T-helper 22 cell (primary cell): ENCODE data around the gene TMEM147.

Experiments used
- DNase-seq: peaks from one replicate; pipeline ENCODE4 v3.0.0-alpha.2; 2020; ENCODE audit warnings: low read depth

TMEM147 gene, protein sequence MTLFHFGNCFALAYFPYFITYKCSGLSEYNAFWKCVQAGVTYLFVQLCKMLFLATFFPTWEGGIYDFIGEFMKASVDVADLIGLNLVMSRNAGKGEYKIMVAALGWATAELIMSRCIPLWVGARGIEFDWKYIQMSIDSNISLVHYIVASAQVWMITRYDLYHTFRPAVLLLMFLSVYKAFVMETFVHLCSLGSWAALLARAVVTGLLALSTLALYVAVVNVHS

DNA sequence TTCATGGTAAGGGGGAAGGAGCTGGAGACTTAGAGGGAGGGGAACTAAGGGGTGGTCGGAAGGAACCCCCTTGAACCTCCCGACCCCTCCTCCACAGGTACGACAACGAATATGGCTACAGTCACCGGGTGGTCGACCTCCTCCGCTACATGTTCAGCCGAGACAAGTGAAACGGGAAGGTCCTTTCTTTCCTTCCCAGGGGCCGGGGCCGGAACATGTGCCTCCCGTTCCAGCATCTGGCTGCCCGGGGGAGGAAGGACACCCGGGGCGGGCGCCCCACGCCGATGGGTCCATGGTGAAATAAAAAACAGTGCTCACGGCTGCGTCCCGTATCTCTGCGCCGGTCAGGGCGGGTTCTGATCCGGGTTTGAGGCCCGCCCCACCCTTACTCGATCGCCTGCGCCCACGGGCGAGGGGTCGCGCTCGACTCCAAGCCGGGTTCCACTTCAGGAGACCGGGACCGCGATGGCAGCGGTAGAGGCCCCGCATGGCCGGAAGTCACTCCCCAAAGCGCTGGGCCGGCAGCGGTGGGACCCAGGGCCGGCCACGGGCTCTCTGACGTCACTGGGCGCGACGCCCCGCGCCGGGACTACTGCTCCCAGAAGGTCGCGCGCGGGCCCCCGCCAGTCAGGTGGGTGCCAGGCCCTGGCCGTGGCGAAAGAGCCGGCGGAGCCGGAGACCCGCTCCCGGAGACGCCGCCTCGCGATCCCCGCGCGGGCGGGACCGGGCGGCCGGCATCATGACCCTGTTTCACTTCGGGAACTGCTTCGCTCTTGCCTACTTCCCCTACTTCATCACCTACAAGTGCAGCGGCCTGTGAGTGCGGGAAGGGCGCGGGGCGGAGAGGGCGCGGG lies at the start of gene TMEM147:
TSS of gene TMEM147 (plus strand) at position 626 of the 854 bp plus-strand sequence. CDS start at position 740, 114 bp downstream.
- DNase-seq: peak; percentile 55

DNA sequence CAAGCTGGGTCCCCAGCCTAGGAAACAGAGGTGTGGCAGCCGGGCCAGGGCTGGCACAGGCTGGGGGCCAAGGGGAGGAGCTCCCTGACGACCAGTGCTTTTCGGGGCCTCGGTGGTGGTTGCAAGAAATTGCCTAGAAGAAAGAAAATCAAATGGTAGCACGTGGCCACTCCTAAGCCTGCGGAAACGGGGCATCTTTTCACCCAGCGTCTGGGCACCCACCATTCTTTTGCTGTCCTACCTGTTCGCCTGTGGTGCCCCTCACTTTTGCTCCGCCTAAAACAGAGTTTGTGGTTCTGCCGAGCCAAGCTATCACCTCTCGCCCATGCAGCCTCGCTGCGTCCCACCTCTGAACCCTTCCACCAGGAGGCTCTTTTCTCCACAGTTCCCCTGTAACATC lies 48.0 kb upstream of the TMEM147 start:
- no peak for DNase-seq

DNA sequence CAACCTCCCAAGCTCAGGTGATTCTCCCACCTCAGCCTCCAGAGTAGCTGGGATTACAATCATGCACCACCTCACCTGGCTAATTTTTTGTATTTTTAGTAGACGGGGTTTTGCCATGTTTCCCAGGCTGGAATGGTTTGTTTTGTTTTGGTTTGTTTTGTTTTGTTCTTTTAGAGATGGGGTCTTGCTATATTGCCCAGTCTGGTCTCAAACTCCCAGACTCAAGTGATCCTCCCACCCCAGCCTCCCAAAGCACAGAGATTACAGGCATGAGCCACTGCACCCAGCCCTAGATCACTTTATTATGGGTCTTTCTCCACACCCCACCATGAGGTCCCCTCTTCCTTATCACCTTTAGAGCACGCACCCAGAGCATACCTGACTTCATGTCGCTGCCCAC lies 47.2 kb upstream of the TMEM147 start:
- no peak for DNase-seq

DNA sequence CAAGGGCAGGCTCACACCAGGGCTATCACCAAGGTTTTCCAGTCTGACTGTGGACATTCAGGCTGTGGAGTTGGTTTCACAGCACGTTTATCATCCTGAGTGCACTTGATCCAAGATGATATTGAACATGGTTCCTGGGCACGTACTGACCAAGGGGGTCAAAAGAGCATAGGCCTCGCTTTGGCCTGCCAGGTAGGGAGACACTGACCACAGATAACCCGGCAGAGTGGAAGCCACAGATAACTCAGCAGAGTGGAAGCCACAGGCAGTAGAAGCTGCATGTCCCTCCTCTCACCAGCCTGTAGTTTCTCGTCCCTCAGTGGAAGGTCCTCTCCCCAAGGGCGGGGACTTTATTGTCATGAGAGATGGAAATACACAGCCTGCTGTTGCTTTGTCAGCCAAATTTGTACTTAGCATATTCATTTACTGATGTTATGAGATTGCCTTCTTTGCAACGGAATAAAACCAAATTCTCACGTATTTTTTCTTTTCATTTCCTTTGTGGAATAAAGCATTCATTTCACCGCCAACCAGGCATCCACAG lies 46.4 kb upstream of the TMEM147 start:
- DNase-seq: no peak

DNA sequence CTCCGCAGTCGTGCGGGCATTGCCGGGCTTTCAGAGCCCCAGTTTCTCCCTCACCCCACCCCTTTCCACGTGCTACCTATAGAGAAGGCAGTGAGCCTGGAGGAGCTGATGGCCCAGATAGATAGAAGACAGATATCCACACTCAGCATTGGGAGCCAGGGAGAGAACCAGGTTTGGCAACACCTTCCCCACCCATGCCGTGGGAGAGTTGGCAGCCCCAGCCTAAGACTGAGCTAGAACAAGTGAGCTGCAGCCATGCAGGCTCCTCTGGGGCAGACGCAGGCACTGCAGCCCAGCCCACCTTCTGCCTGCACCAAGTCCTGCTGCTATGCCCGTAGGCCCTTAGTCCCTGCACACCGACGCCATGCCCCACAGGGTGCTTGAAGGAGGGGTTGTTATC lies 44.8 kb upstream of the TMEM147 start:
- DNase-seq: no peak

DNA sequence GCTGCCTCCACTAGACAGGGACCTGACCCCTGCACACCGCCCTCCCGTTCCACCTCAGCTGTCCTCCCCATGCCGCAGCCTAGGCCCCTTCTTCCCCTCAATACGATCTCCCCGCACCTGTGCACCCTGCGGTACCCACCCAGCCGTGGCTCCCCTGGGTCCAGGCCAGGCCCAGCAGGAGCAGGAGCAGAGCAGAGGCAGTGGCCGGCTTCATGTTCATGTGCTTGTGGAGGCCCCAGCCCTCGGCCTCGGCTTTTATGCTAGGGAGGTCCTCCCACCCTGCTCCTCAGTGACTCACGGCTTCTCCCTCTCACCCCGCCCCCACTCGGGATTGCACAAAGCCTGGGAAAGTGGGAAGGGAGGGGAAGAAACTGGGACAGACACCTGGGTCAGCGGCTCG lies 43.7 kb upstream of the TMEM147 start:
- DNase-seq: no peak

DNA sequence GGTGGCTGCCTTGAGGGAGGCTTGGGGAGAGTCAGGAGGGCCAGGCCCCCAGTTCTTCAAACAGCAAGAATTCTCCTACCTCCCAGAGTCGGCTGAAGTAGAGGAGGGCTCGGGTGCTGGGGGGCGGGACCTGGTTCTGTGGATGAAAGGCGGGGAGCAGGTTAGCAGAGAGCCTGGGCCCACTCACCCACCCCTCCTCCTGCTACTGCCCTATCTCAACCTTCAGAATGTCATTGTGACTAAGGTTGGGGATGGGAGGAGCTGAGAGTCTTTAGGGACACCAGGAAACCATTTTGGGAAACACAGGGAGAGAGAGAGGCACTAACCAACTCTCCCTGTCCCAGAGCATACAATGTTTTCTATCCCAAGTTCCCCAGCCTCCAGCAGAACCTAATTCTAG lies 42.7 kb upstream of the TMEM147 start:
- no peak for DNase-seq

DNA sequence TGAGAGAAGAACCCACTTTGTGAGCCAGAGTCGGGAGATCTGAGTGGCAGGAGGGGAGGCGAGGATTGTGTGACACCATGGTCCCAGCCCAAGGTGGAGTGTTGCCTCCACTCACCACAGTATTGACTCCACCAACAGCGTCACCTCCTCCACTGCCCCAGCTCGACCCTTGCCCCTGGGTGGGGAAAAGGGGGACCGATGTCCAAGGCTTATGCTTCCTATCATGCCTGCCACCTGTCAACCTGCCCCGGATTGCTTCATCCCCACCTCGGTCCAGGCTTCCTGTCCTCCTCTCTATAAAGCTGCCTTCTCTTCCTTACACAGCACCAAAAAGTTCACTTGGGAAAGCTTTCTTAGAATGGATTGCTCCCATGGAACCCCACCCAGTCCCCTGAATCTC lies 39.4 kb upstream of the TMEM147 start:
- DNase-seq: no peak

DNA sequence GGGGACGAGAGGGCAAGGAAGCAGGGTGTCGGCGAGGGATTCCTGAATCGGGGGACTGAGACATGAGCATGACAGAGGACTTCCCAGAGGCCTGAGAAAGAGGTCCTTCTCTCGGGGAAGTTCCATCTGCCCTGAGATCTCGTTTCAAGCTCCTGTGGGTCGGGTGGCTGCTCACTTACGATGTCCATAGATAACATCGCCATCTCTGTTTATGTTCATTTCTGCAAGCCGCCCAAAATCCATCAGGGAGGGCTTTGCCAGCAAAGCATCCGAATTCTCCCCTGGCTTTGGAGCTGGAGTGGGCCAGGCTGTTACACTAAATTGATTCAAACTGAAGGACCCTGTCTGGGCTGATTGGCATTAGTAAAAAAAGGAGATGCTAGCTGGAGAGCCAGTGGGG lies 37.9 kb upstream of the TMEM147 start:
- no peak for DNase-seq

DNA sequence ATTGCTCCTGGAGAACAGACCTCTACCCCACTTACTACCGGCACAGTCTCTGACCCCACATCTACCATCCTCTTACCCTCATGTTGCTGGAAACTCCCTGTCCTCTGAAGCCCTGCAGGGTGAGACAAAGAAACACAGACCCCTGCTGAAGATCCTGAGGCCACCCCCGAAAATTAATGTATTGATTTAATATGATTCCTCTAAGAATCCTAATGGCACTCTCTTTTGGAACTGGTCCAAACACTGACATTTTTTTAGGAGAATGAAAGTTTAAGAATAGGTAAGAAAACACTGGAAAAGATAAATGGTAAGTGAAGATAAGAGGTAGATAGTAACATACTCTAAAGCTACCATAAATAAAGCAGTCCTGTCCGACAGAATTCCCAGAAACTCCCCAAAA lies 37.3 kb upstream of the TMEM147 start:
- DNase-seq: no peak

DNA sequence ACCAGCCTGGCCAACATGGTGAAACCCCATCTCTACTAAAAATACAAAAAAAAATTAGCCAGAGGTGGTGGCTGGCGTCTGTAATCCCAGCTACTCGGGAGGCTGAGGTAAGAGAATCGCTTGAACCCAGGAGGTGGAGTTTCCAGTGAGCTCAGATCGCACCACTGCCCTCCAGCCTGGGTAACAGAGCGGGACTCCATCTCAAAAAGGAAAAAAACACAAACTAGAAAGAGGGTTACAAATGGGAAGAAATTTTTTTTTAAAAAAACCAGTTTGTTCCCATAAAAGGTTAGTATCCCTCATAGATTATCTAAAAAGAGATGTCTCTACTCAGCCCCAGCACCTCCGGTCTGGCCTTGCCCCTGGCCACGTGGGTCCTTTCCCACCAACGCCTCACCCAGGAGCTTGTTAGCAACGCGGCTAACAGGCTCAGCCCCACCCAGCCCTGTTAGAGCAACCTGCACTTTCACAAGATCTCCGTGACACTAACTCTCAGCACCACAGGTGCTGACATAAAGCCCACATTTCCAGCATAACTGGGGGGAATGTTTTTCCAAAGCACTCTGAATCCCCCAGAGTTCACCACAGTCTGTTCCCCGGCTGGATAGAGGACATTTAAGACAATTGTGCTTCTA lies 36.3 kb upstream of the TMEM147 start:
- no peak for DNase-seq

DNA sequence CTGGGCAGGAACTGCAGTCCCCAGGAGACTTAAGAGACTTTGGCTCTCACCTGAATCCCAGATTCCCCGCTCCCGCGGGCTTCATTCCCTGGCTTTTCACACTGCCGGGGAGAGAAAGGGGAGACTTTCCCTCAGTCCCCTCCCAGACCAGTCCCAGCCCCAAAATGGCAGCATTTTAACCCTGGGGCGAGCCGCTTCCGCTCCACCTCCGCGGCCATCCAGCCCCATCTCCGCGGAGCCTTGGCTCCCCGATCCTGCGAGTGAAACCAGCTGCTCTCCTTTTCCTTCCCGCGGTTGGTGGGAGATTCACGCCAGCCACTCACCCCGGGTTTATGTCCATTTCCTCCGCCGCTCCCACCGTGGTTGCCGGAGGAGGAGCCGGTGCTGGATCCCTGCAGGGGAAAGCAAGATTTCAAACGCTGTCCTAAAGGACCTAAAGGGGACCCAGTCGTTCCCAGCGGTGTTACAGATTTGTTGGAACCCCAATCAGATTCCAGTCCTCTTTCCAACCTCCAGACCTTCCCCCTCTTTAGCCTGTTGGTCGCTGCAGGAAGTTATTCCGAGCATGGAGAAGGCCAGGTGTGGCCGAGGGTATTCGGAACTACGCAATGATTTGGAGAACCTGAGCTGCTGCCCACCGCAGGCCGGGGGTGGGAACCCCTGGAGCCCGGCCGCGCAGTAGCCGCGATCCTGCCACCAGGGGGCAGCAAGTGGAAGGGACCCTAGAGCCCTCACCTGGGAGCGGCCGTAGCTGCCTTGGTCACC lies 35.4 kb upstream of the TMEM147 start:
- peak; percentile 25 for DNase-seq

DNA sequence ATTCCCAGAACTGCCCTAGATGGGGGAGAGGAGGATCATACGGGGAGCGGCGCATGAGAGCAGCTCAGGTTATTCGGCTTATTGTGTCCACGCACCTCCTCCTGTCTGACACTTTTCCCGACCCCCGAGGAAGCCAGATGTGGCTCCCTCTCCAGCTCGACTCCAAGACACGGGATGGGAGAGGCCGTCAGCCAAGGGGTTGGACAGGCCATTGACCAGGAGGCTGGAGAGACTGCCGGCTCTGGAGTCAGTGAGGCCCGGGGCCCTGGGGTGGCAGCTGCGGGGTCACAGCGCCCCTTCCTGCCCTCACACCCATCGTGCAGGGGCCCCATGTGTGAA lies 34.8 kb upstream of the TMEM147 start:
- DNase-seq: no peak

DNA sequence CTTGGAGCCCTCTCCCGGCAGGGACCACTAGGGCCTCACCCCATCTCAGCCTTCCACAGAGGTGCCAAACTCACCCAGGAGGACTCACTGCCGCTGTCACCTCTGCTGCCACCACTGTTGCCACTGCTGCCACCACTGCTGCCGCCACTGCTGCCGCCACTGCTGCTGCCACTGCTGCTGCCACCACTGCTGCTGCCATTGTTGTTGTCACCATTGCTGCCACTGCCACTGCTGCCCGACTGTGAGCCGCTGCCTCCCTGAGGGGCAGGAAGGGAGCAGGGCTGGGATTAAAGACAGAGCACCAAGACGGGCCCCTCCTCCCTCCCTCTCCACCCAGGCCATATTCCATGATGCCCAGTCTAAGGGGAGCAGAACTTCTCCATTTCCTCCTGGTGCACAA lies 34.1 kb upstream of the TMEM147 start:
- DNase-seq: no peak

DNA sequence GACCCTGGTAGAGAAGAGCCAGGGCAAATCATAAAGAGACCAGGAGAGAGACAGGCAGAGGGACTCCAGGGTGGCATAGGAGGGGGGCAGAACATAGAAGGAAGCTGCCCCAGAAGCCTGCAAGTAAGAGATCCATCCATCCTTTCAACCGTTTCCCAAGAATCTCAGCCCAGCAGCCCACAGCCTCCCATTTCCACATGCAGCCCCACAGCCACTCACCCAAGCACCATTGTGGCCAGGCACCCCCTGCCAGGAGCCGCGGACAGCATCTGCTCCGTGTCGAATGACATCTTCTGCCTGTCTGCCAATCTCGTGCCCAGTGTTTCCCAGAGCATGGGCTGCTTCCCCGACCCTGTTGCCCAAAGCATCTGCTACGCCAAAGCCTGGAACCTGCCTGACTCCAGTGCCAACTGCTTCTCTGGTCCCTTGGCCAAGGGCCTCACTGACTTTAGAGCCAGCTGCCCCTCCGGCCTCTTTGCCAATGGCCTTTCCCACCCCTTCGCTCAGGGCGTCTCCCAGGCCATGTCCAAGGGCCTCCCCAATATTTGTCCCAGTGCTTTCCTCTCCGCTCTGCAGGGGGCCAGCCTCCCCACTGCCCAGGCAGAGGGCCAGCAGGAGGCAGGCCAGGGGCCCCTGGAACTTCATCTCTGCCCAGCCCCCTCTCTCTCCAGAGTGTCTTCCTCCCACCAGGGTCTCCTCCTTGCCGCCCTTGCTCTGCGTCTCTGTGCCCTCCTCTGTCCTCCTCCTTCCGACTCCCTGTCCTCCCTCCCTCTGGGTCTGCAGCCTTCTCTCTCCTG lies 32.4 kb upstream of the TMEM147 start:
- no peak for DNase-seq

DNA sequence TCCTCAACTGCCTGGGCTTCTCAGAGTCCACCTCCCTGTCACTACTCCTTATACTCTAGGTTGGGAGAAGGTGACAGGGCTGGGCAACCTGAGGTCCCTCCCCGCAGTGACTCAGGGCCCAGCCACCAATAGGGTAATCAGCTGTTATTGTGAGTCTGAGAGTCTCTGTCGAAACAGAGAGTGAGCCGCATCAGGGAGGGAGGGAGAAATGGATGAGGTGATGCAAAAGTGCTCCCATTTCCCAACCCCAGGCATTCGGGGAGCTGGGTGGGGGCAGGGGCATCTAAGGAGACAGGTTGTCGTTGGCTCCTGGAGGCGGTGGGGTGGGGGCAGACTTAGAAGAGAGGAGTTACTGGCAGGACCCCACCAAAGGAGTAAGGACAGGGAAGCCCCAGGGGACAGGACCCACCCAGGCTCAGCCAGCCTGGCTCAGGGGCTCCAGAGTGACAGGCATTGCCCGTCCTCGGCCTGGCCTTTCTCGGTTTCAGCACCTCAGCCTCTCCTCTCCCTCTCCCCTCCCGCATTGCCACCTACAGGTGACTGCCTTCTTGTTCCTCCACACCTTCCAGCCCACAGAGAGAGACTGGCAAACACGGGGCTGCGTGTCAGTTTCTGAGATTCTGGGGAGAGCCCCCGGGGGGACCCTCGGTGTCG lies 31.7 kb upstream of the TMEM147 start, which contains the start of gene DMKN:
TSS of gene DMKN (minus strand) at position 22 of the 654 bp plus-strand sequence. CDS start 174 bp downstream, outside the sequence.
- DNase-seq: no peak

DNA sequence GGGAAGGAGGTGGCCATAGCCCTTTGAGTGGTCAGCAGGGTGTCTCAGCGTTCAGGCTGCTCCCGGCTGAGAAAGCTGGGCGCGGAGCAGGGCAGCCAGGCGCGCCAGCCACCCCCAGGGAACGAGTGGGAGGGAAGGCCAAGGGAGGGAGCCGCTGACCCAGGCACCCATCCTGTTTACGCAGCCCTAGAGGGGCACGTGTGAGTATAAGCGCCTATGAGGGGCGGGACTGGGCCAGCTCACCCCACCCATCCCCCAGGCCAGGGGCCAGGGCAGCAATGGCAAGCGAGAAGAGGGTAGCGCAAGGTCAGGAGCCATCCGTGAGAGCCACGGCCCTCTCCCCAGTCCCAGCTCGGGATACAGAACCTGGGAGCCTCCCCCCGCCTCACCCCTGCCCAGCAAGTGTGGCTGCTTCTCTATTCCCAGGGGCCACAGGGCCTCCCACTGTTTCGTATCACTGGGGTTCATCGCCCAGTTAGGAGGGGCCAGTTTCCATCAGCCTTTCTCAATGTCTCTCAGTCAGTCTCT lies 31.1 kb upstream of the TMEM147 start:
- DNase-seq: no peak

DNA sequence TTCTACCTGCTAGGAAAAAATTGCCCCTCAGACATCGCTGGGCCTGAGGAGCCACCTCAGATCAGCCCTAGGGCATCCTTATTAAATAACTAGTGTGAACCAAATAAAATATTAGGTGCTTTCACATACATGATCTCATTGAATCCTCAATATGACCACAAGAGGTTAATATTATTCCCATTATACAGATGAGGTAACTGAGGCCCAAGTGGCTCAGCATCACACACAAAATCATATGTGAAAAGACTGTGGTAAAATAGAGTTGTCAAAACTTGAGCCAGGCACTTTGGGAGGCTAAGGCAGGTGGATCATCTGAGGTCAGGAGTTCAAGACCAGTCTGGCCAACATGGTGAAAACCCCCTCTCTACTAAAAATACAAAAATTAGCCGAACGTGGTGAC lies 29.1 kb upstream of the TMEM147 start:
- no peak for DNase-seq

DNA sequence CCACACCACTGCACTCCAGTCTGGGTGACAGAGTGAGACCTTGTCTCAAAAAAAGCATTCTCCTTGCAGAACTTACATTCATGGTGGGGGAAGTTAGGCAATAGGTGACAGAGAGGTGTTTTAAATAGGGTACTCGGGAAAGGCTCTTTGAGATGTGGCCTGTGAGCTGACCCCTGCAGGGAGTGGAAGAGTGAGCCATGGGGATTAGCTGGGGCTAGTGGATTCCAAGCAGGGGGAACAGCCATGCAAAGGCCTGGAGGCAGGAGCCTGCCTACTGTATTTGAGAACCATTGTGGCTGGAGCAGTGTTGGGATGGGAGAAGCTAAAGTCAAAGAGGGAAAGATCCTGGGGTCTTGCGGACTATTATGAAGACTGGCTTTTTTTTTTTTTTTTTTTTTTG lies 28.1 kb upstream of the TMEM147 start:
- DNase-seq: no peak

DNA sequence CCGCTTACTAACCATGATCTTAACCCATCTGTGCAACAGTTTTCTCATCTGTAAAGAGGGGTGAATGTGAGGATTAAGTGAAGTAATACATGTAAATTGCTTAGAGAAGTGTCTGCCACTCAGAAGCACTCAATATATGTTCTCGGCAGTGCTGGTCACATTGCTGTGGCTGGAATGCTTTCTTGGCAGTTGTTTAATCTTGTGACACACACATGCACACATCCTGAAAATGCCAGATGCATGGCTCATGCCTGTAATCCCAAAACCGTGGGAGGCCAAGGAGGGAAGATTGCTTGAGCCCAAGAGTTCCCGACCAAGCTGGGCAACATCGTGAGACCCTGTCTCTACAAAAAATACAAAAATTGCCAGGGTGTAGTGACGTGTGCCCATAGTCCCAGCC lies 27.1 kb upstream of the TMEM147 start:
- no peak for DNase-seq

DNA sequence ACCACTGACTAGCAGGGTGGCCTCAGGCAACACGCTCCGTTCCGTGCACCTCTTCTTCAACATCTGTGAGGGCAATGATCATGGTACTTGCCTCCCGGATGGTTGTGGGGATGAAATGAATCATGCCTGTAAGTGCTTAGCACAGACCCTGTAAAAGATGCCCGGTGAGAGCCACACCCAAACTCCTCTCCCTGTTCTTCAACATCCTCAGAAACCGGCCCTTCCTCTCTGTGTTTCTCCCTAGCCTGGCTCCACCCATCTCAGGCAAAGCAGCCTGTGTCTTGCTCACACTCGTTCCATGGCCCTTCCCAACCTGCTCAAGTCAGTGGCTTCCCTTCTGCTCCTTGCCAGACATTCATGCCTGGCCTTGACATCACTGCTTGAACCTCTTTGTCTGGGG lies 26.1 kb upstream of the TMEM147 start:
- no peak for DNase-seq
